Stomach smooth muscle (tissue), 2 donors: ENCODE results near the gene MEIOSIN.
A peak's percentile ranks its signal among the peaks of the same experiment; 100 is the strongest.

Experiments used
- H3K27ac ChIP-seq: one replicate; pipeline ENCODE4 v1.7.0; 2013; ENCODE audit warnings: mild to moderate bottlenecking, low read length, inconsistent platforms
- H3K27me3 ChIP-seq, 2 donors: one replicate each; pipeline ENCODE4 v1.7.0; 2013; ENCODE audit warnings: low read length in 2 of 2; ENCODE audit not compliant: insufficient read depth in 2 of 2, control insufficient read depth in 1 of 2
- H3K36me3 ChIP-seq, 2 donors: one replicate each; pipeline ENCODE4 v1.7.0; 2013; ENCODE audit warnings: low read length in 2 of 2; ENCODE audit not compliant: control insufficient read depth in 2 of 2, insufficient read depth in 2 of 2
- H3K4me1 ChIP-seq: one replicate; pipeline ENCODE4 v1.7.0; 2013; ENCODE audit warnings: low read length; ENCODE audit not compliant: control insufficient read depth, insufficient read depth
- H3K4me3 ChIP-seq, 2 donors: one replicate each; pipeline ENCODE4 v1.7.0; 2013; ENCODE audit warnings: low read length in 2 of 2
- H3K9ac ChIP-seq, 2 donors: one replicate each; pipeline ENCODE4 v1.7.0; 2013; ENCODE audit warnings: low read length in 2 of 2, mild to moderate bottlenecking in 1 of 2
- H3K9me3 ChIP-seq, 2 donors: one replicate each; pipeline ENCODE4 v1.7.0; 2013; ENCODE audit warnings: low read length in 2 of 2; ENCODE audit not compliant: control insufficient read depth in 2 of 2
- donor health status: healthy.
- donor health status: Pancreatic carcinoma.

The MEIOSIN gene

DNA sequence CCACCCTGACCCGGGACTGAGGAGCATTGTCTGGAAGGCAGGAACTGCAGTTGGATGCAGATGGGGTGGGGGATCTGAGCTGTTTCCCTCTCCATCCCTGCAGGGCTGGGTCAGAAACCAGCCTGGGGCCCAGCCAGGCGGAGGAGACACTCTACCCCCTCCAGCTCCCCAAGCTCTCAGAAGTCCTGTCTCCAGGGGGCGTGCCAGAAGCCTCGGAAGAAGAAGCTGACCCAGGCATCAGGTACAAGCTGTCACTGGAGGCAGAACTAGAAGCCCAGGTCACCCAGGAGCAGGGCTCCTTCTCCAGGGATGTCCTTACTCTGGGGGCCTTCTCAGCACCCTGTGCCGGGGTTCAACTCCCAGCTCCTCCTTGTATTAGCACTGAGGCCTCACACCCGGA, 20.3 kb downstream of the MEIOSIN start:
- Histone ChIP-seq H3K4me1 (no peaks in the 10 kb centered on the region), H3K9me3 (no peaks in the 10 kb centered on the region), H3K27ac (no peak overlapping the region), H3K4me3 (no peak overlapping the region), H3K9ac (no peak overlapping the region), H3K36me3 (no peaks in the 10 kb centered on the region), H3K27me3 (peaks cover 0 to 2% of the 10 kb centered on the region in 2 donors)

DNA sequence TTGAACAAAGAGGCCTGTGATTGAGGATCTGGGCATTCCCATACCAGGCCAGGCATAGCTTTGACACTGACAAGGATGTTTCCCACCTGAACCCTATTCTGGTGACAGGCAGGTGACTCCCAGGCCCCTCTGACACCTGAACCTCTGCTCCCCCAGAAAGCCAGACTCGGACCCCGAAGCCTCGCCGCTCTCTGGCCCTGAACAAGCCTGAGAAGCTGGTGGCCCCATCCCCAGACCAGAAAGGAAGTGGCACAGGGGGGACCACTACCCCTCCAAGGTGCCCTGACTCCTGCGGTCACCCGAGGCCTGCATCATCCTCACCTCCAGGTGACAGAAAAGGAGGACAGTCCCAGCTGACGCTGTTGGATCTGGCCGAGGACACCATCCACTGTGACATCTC, 21.1 kb downstream of the MEIOSIN start:
- H3K4me3 ChIP-seq, result no peak overlapping the region
- no peaks in the 10 kb centered on the region for H3K9me3 ChIP-seq
- no peak overlapping the region for H3K9ac ChIP-seq
- no peaks in the 10 kb centered on the region for H3K36me3 ChIP-seq
- H3K27ac ChIP-seq, result no peak overlapping the region
- H3K4me1 ChIP-seq, result no peaks in the 10 kb centered on the region
- H3K27me3 ChIP-seq, result peaks cover 0 to 2% of the 10 kb centered on the region in 2 donors

DNA sequence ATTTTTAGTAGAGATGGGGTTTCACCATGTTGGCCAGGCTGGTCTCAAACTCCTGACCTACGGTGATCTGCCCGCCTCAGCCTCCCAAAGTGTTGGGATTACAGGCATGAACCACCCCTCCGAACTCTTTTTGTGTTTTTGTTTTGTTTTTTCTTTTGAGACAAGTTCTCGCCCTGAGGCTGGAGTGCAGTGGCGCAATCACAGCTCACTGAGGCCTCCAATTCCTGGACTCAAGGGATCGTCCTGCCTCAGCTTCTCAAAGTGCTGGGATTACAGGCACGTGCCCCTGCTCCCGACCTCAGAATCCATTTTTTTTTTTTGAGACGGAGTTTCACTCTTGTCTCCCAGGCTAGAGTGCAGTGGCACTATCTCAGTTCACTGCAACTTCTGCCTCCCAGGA, 24.5 kb downstream of the MEIOSIN start:
- H3K4me3 ChIP-seq, result no peak overlapping the region
- H3K4me1 ChIP-seq, result no peaks in the 10 kb centered on the region
- H3K9ac ChIP-seq, result no peak overlapping the region
- H3K27ac ChIP-seq, result no peak overlapping the region
- H3K9me3 ChIP-seq, result no peaks in the 10 kb centered on the region
- peaks cover 0 to 2% of the 10 kb centered on the region in 2 donors for H3K27me3 ChIP-seq
- no peaks in the 10 kb centered on the region for H3K36me3 ChIP-seq

DNA sequence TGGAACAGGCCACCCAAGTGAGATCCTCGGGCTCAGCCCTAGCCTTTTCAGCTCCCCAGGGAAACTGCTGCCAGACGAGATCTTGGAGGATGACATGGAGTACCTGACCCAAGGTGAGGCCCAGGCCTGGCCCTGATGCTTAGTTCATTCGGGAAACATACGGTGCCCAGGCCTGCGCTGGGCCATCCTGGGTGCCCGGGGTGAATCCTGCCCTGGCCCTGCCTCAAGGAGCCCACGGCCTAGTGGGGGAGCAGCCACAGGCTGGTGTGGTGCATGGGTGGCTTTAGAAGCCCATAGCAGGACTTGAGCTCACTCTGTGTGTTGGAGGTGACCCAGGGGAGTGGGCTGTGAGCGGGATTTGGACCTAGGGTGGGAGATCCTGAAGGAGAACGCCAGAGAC, 25.7 kb downstream of the MEIOSIN start:
- H3K9ac ChIP-seq, result no peak overlapping the region
- H3K4me1 ChIP-seq, result peaks cover 12% of the 10 kb centered on the region
- no peaks in the 10 kb centered on the region for H3K9me3 ChIP-seq
- peaks cover 0 to 2% of the 10 kb centered on the region in 2 donors for H3K27me3 ChIP-seq
- H3K4me3 ChIP-seq, result no peak overlapping the region
- H3K27ac ChIP-seq, result no peak overlapping the region
- no peaks in the 10 kb centered on the region for H3K36me3 ChIP-seq

DNA sequence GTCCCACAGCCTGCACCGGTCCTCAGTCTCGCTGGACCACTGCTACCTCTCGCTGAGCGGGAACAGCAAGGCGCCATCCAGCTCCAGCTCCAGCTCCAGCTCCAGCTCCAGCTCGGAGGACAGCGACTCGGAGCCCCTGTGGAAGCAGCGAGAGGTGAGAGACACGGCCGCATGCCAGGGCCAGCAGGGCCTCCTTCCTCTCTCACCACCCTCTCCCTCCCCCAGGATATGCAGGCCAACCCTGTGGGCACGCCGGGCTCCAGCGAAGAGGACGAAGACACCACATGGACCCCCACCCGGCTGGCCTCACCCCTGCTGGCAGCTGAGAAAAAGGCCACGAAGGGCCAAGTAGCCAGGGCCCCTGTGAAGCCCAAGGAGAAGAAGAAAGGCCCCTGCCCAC, 28.5 kb downstream of the MEIOSIN start:
- H3K4me3 ChIP-seq, result no peak overlapping the region
- H3K9me3 ChIP-seq, result no peaks in the 10 kb centered on the region
- H3K4me1 ChIP-seq, result peaks cover 40% of the 10 kb centered on the region
- no peak overlapping the region for H3K27ac ChIP-seq
- no peak overlapping the region for H3K9ac ChIP-seq
- H3K27me3 ChIP-seq, result no peaks in the 10 kb centered on the region
- no peaks in the 10 kb centered on the region for H3K36me3 ChIP-seq

DNA sequence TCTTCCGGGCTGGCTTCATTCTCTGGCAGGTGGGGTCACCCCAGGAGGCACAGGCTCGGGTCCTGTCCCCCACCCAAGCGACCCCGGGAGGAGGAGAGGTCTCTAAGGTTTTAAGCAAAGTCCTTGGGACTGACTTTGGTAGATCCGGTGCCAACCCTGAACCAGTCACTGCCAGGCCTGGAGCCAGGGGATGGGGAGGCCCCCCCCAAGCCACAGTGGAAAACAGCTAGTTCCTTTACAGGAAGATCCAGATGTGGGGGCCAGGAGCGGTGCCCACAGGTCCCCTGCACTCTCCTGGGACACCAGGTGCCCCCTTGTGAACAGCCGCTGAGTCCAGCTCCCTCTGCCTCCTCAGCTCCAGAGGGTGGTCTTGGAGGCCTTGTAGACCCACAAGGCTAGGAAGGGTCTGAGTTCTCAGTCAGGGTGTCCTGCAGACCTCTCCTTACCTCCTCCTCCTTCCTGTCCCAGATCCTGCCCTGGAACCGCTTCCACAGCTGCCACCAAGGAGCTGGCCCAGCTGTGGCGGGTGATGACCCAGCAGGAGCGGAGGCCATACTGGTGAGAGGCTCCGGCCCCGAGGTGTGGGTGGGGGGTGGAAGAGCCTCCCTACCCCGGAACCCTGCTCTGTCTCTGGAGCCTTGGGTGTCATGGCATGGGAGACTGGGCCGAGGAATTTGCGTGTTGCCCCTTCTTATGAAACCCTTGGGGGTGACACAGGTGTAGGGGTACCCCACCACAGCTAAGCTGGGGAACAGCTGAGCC, 29.8 kb downstream of the MEIOSIN start:
- H3K9ac ChIP-seq, result peak overlapping the region; percentile 44 to 51
- H3K4me1 ChIP-seq, result peaks cover 50% of the 10 kb centered on the region
- H3K27ac ChIP-seq, result peak overlapping the region; percentile 93
- H3K9me3 ChIP-seq, result no peaks in the 10 kb centered on the region
- no peaks in the 10 kb centered on the region for H3K27me3 ChIP-seq
- no peak overlapping the region for H3K4me3 ChIP-seq
- no peaks in the 10 kb centered on the region for H3K36me3 ChIP-seq

DNA sequence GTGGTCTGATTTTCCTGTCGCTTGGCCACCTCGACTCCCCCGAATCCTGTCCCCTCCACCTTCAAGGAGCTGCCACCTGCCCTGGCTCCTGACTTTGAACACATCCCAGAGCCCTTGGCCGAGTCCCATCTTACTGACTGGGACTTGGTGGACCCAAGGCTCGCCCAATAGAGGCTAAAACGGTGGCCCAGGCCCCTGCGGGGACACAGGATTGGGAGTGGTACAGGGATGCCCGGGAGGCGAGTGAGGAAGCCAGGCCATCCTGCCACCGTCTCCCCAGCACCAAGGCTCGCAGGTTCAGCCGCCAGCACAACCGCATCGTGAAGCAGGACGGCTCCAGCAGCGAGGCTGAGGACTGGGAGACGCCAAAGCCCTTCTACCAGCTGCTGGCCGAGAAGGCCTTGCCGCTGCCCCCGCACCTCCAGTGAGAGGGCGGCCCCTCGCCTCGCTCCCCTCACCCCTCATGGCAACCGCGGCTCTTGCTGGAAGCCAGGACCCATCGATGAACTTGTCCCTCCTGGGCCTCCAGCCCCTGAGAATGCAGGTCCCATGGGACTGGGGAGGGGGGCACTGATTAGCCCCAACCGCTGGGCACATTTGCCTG, 30.6 kb downstream of the MEIOSIN start:
- Histone ChIP-seq H3K27me3 (no peaks in the 10 kb centered on the region), H3K9me3 (no peaks in the 10 kb centered on the region), H3K36me3 (no peaks in the 10 kb centered on the region), H3K4me1 (peaks cover 52% of the 10 kb centered on the region), H3K4me3 (peak overlapping the region; percentile 55 to 59), H3K9ac (peak overlapping the region; percentile 44 to 51), H3K27ac (peak overlapping the region; percentile 93)

DNA sequence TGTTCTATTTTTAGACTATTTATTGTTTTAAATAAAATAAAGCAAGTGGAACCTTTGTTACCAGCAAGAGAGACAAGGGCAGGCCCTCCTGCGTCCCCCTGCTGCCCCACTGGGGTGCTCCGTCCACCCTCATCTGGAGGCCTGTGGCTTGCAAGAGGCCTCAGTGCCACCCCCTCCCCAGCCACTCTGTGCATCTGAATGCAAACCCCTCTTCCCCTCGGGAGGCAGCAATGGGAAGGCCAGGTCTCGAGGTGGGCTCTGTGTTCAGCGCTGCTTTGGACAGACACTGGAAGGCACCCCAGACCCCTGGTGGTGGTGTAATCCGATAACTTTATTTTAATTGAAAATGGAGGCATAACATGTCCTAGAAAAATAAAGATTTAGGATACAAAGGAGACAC, 31.2 kb downstream of the MEIOSIN start:
- peaks cover 52% of the 10 kb centered on the region for H3K4me1 ChIP-seq
- no peaks in the 10 kb centered on the region for H3K36me3 ChIP-seq
- H3K9ac ChIP-seq, result peak overlapping the region in 1 of 2 donors; percentile 44
- peak overlapping the region; percentile 93 for H3K27ac ChIP-seq
- no peaks in the 10 kb centered on the region for H3K27me3 ChIP-seq
- H3K4me3 ChIP-seq, result peak overlapping the region; percentile 43 to 55
- H3K9me3 ChIP-seq, result no peaks in the 10 kb centered on the region

DNA sequence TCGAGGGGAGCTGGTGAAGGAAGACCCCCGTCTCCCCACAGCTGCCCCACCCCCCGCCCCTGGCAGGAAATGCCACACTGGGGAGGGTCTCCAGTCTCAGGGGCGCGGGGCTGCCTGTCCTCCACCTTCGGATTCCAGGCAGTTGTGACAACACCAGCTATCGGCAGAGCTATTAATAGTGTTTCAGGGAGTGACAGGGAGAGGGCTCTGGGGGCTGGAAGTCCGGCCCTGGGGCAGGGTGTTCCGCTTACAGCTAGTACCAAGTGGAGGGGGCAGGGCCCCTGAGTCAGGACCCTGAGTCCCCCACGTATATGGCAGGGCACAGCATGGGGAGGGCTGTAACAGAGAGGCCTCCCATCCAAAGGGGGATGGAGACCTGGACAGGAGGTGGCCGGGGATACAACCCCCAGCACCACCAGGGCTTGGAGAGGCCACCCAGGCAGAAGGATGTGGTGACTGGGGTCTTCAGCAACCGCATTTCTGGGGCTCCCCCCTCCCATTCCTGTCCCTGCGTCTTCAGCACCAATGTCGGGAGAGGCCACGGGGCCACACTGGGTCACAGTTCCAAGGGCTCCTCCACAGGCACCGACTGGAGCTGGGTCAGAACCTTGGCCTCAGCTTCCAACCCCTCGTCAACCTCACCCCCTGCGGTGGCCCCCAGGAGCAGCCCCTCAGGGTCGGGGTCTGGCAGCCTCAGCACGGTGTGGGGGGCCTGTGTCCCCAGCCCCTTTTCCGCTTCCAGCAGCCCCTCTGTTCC, 31.9 kb downstream of the MEIOSIN start:
- Histone ChIP-seq H3K9me3 (no peaks in the 10 kb centered on the region), H3K36me3 (no peaks in the 10 kb centered on the region), H3K27me3 (no peaks in the 10 kb centered on the region), H3K9ac (peak overlapping the region; percentile 17 to 29), H3K4me3 (peak overlapping the region in 1 of 2 donors; percentile 91), H3K27ac (peak overlapping the region; percentile 93), H3K4me1 (peaks cover 58% of the 10 kb centered on the region)

DNA sequence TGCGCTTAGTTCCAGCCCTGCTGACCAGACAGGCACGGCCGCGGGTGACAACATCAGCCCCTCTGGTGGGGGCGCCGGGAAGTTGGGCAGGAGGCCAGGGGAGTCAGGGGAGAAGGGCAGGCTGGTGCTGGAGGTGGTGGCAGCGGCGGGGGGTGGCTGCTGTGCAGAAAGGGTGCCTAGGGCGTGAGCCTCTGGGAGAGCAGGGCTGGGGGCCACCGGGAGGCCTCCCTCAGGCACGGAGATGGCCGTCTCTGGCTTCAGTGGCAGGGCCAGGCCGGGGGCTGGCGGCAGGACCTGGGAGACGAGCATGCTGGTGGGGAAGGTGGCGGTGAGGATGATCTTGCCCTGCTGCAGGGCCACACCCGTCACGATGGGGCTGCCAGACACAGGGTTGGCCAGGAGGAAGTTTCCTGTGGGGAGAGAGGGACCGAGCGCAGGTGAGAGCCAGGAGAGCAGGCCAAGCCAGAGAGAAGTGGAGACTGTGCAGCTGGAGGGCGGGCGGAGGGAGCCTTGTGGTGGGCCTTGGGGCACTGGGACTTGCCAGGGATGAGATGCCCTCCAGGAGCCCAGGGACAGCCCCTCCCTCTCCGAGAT, 32.6 kb downstream of the MEIOSIN start:
- Histone ChIP-seq H3K27ac (peak overlapping the region; percentile 93), H3K9ac (peak overlapping the region; percentile 29 to 87), H3K4me1 (peaks cover 64% of the 10 kb centered on the region), H3K9me3 (no peaks in the 10 kb centered on the region), H3K36me3 (no peaks in the 10 kb centered on the region), H3K27me3 (no peaks in the 10 kb centered on the region), H3K4me3 (peak overlapping the region in 1 of 2 donors; percentile 91)
